WTC11 (cell line): ENCODE measurements around the gene CARMIL1. TPM values are rescaled to one million over a fixed set of nuclear protein-coding genes. Genes with fewer than 3 reads are reported as not detected.

ENCODE experiments used
- ATAC-seq: fragments of 200-7000 bp; cut with Tn5 transposase; 2 replicates; pipeline ENCODE4 v1.10.0; 2021; ENCODE audit warnings: mild to moderate bottlenecking, moderate library complexity
- CTCF ChIA-PET: fragments of 300-600 bp; sonication (Branson Sonifier 250); formaldehyde crosslinking; loops from one replicate; lab custom pipeline; 2021; ENCODE audit warnings: antibody characterized with exemption; lab: Charles Lee
- POLR2A ChIA-PET: fragments of 350-600 bp; sonication (Branson Sonifier 250); formaldehyde crosslinking; loops from one replicate; lab custom pipeline; 2021; ENCODE audit warnings: antibody characterized with exemption; lab: Charles Lee
- DNase-seq: peaks from one replicate; pipeline ENCODE4 v3.0.0; 2021; ENCODE audit warnings: low spot score
- H3K27ac Mint-ChIP-seq: 2 replicates; pipeline ENCODE4 v1.8.0; 2021; ENCODE audit warnings: mixed read lengths
- H3K27me3 Mint-ChIP-seq: 2 replicates; pipeline ENCODE4 v1.8.0; 2021; ENCODE audit warnings: low read depth, mild to moderate bottlenecking, moderate library complexity, mixed read lengths
- H3K36me3 Mint-ChIP-seq: 2 replicates; pipeline ENCODE4 v1.8.0; 2021; ENCODE audit warnings: mixed read lengths
- H3K4me1 Mint-ChIP-seq: 2 replicates; pipeline ENCODE4 v1.8.0; 2022; ENCODE audit warnings: mixed read lengths
- H3K4me3 Mint-ChIP-seq: 2 replicates; pipeline ENCODE4 v1.8.0; 2021; ENCODE audit warnings: mild to moderate bottlenecking, moderate library complexity, mixed read lengths
- H3K9me3 Mint-ChIP-seq: 2 replicates; pipeline ENCODE4 v1.8.0; 2021; ENCODE audit warnings: mixed read lengths
- ATF1 ChIP-seq: sonication (generic); formaldehyde crosslinking; IDR thresholded peaks from 2 replicates; pipeline ENCODE4 v1.8.1; 2023; ENCODE audit warnings: mild to moderate bottlenecking, moderate library complexity, missing genetic modification reagents
- CREB1 ChIP-seq: sonication (generic); formaldehyde crosslinking; IDR thresholded peaks from 2 replicates; pipeline ENCODE4 v1.8.0; 2023; ENCODE audit warnings: mild to moderate bottlenecking, missing genetic modification reagents
- FOXK1 ChIP-seq: sonication (generic); formaldehyde crosslinking; IDR thresholded peaks from 2 replicates; pipeline ENCODE4 v1.8.0; 2022; ENCODE audit warnings: mild to moderate bottlenecking, moderate library complexity, missing genetic modification reagents
- JUN ChIP-seq: sonication (generic); formaldehyde crosslinking; IDR thresholded peaks from 2 replicates; pipeline ENCODE4 v1.8.0; 2023; ENCODE audit warnings: mild to moderate bottlenecking, missing genetic modification reagents
- KAT7 ChIP-seq: sonication (generic); formaldehyde crosslinking; IDR thresholded peaks from 2 replicates; pipeline ENCODE4 v1.8.1; 2023; ENCODE audit warnings: missing genetic modification reagents, mild to moderate bottlenecking, borderline replicate concordance
- NFE2L1 ChIP-seq: sonication (generic); formaldehyde crosslinking; IDR thresholded peaks from 2 replicates; pipeline ENCODE4 v1.8.1; 2023; ENCODE audit warnings: missing genetic modification reagents
- NFYB ChIP-seq: sonication (generic); formaldehyde crosslinking; conservative IDR thresholded peaks from 2 replicates; pipeline ENCODE4 v1.8.0; 2022; ENCODE audit warnings: low read depth, missing genetic modification reagents
- NR3C1 ChIP-seq: sonication (generic); formaldehyde crosslinking; conservative IDR thresholded peaks from 2 replicates; pipeline ENCODE4 v1.8.1; 2023; ENCODE audit warnings: low read depth, mild to moderate bottlenecking, missing genetic modification reagents
- RORB ChIP-seq: fragments of 250-450 bp; sonication (Bioruptor Pico); IDR thresholded peaks from 2 replicates; pipeline ENCODE4 v1.9.0; 2021; ENCODE audit warnings: mild to moderate bottlenecking
- SOX15 ChIP-seq: fragments of 250-450 bp; sonication (Bioruptor Pico); IDR thresholded peaks from 2 replicates; pipeline ENCODE4 v1.9.0; 2021; ENCODE audit warnings: mild to moderate bottlenecking
- TEAD1 ChIP-seq: sonication (generic); formaldehyde crosslinking; IDR thresholded peaks from 2 replicates; pipeline ENCODE4 v1.8.0; 2022; ENCODE audit warnings: mild to moderate bottlenecking, missing genetic modification reagents
- TEAD4 ChIP-seq: sonication (generic); formaldehyde crosslinking; IDR thresholded peaks from 2 replicates; pipeline ENCODE4 v1.8.0; 2022; ENCODE audit warnings: mild to moderate bottlenecking, missing genetic modification reagents
- ZNF219 ChIP-seq: sonication (generic); formaldehyde crosslinking; IDR thresholded peaks from 2 replicates; pipeline ENCODE4 v1.8.0; 2023; ENCODE audit warnings: missing genetic modification reagents, mild to moderate bottlenecking, borderline replicate concordance
- ZNF317 ChIP-seq: sonication (generic); formaldehyde crosslinking; IDR thresholded peaks from 2 replicates; pipeline ENCODE4 v1.8.1; 2023; ENCODE audit warnings: low read depth, mild to moderate bottlenecking, moderate library complexity, missing genetic modification reagents, borderline replicate concordance
- ZNF396 ChIP-seq: fragments of 250-450 bp; sonication (Bioruptor Pico); IDR thresholded peaks from 2 replicates; pipeline ENCODE4 v1.8.0; 2021; ENCODE audit warnings: mild to moderate bottlenecking, moderate library complexity, borderline replicate concordance
- ZNF671 ChIP-seq: fragments of 250-450 bp; sonication (Bioruptor Pico); IDR thresholded peaks from 2 replicates; pipeline ENCODE4 v1.8.0; 2021; ENCODE audit warnings: mild to moderate bottlenecking
- total RNA-seq: library from RNA; stranded (reverse); gene quantifications from 3 replicates; pipeline ENCODE4 v1.2.3, GENCODE V29; 2021
- TF ChIP-seq, protein P1 (sequence below): sonication (generic); formaldehyde crosslinking; IDR thresholded peaks from 2 replicates; pipeline ENCODE4 v1.8.0; 2023; ENCODE audit warnings: missing genetic modification reagents, mild to moderate bottlenecking, borderline replicate concordance
- TF ChIP-seq, protein P2 (sequence below): sonication (generic); formaldehyde crosslinking; IDR thresholded peaks from 2 replicates; pipeline ENCODE4 v1.8.0; 2022; ENCODE audit warnings: mild to moderate bottlenecking, missing genetic modification reagents
- TF ChIP-seq, protein P3 (sequence below): sonication (generic); formaldehyde crosslinking; IDR thresholded peaks from 2 replicates; pipeline ENCODE4 v1.8.1; 2023; ENCODE audit warnings: mild to moderate bottlenecking, missing genetic modification reagents, moderate library complexity
- TF ChIP-seq, protein P4 (sequence below): sonication (generic); formaldehyde crosslinking; IDR thresholded peaks from 2 replicates; pipeline ENCODE4 v1.8.1; 2023; ENCODE audit warnings: mild to moderate bottlenecking, moderate library complexity, missing genetic modification reagents

CARMIL1 gene
- total RNA-seq, 1 experiment from 2014 or later: 36.2 TPM

DNA sequence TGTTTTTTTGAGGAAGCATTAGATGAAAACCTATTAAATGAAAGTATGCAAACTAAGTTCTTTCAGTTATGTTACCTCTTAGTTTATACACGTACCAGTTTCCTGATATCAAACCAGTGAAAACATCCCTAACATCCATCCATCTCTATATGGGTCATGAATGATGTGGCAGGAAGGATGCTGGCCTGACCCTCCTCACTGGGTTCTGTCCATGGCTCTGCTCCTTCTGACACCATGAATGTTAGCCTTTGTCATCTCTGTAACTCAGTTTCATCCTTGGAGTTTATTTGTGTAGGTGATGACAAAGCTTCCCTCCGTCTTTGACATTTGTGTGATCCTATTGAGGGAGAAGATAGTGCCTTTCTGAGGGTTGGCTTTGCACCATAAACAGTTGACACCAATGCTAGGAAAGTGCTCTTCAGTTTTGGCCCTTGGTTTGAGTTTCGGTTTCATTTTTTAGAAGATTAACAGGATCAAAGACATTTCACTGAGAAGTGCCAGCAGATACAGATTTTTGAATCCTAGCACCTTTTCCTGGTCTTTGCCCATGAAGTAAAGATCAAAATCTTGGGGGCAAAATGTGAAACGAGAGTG is 300.8 kb downstream of the CARMIL1 start (continued):
- TF ChIP-seq, protein P1, sequence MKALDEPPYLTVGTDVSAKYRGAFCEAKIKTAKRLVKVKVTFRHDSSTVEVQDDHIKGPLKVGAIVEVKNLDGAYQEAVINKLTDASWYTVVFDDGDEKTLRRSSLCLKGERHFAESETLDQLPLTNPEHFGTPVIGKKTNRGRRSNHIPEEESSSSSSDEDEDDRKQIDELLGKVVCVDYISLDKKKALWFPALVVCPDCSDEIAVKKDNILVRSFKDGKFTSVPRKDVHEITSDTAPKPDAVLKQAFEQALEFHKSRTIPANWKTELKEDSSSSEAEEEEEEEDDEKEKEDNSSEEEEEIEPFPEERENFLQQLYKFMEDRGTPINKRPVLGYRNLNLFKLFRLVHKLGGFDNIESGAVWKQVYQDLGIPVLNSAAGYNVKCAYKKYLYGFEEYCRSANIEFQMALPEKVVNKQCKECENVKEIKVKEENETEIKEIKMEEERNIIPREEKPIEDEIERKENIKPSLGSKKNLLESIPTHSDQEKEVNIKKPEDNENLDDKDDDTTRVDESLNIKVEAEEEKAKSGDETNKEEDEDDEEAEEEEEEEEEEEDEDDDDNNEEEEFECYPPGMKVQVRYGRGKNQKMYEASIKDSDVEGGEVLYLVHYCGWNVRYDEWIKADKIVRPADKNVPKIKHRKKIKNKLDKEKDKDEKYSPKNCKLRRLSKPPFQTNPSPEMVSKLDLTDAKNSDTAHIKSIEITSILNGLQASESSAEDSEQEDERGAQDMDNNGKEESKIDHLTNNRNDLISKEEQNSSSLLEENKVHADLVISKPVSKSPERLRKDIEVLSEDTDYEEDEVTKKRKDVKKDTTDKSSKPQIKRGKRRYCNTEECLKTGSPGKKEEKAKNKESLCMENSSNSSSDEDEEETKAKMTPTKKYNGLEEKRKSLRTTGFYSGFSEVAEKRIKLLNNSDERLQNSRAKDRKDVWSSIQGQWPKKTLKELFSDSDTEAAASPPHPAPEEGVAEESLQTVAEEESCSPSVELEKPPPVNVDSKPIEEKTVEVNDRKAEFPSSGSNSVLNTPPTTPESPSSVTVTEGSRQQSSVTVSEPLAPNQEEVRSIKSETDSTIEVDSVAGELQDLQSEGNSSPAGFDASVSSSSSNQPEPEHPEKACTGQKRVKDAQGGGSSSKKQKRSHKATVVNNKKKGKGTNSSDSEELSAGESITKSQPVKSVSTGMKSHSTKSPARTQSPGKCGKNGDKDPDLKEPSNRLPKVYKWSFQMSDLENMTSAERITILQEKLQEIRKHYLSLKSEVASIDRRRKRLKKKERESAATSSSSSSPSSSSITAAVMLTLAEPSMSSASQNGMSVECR: no peak
- TF ChIP-seq, all 79 proteins: peak for 0

DNA sequence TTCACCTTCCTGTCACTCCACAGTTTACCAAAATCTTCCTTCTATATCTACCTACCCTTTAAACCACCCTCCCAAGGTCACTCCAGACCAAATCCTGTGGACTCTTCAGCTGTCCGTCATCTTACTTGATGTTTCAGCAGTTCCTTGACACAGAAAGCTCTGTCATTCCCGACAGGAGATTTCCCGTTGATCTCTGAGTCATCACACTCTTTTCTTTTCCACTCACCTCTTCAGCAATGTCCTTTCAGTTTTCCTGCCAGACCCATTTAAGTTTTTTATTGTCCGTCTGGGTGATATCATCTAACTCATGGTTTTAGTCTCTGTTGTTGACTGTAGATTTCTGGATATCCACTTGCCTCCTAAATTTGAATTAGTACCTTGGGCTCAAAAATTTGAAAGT is 302.9 kb downstream of the CARMIL1 start:
- Mint-ChIP-seq H3K27me3 (no peaks in the 10 kb centered on the region), H3K27ac (no peak overlapping the region), H3K9me3 (no peaks in the 10 kb centered on the region), H3K4me1 (no peaks in the 10 kb centered on the region), H3K36me3 (peaks cover 22% of the 10 kb centered on the region), H3K4me3 (no peak overlapping the region)
- ChIA-PET CTCF (interaction anchor here (1.6 kb wide), 1 partner anchor 26 kb away, joined by 4 read pairs; no protein-coding TSS in a partner anchor), POLR2A (no interaction called here)
- ATAC-seq: no peak
- DNase-seq: no peak
- TF ChIP-seq KAT7 (CRISPR knock-in tag) (no peak), NR3C1 (CRISPR knock-in tag) (no peak), TEAD4 (CRISPR knock-in tag) (no peak), NFYB (no peak), FOXK1 (CRISPR knock-in tag) (no peak), ATF1 (CRISPR knock-in tag) (no peak), CREB1 (CRISPR knock-in tag) (no peak), ZNF317 (CRISPR knock-in tag) (no peak), SOX15 (CRISPR knock-in tag) (no peak), TEAD1 (no peak), ZNF219 (CRISPR knock-in tag) (no peak), JUN (no peak), ZNF396 (CRISPR knock-in tag) (no peak), RORB (no peak), NFE2L1 (no peak), ZNF671 (CRISPR knock-in tag) (no peak)
- TF ChIP-seq, protein P2, sequence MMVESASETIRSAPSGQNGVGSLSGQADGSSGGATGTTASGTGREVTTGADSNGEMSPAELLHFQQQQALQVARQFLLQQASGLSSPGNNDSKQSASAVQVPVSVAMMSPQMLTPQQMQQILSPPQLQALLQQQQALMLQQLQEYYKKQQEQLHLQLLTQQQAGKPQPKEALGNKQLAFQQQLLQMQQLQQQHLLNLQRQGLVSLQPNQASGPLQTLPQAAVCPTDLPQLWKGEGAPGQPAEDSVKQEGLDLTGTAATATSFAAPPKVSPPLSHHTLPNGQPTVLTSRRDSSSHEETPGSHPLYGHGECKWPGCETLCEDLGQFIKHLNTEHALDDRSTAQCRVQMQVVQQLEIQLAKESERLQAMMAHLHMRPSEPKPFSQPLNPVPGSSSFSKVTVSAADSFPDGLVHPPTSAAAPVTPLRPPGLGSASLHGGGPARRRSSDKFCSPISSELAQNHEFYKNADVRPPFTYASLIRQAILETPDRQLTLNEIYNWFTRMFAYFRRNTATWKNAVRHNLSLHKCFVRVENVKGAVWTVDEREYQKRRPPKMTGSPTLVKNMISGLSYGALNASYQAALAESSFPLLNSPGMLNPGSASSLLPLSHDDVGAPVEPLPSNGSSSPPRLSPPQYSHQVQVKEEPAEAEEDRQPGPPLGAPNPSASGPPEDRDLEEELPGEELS (CRISPR knock-in tag): no peak
- TF ChIP-seq, protein P3, sequence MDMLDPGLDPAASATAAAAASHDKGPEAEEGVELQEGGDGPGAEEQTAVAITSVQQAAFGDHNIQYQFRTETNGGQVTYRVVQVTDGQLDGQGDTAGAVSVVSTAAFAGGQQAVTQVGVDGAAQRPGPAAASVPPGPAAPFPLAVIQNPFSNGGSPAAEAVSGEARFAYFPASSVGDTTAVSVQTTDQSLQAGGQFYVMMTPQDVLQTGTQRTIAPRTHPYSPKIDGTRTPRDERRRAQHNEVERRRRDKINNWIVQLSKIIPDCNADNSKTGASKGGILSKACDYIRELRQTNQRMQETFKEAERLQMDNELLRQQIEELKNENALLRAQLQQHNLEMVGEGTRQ (CRISPR knock-in tag): no peak
- TF ChIP-seq, protein P1: no peak
- TF ChIP-seq, protein P4, sequence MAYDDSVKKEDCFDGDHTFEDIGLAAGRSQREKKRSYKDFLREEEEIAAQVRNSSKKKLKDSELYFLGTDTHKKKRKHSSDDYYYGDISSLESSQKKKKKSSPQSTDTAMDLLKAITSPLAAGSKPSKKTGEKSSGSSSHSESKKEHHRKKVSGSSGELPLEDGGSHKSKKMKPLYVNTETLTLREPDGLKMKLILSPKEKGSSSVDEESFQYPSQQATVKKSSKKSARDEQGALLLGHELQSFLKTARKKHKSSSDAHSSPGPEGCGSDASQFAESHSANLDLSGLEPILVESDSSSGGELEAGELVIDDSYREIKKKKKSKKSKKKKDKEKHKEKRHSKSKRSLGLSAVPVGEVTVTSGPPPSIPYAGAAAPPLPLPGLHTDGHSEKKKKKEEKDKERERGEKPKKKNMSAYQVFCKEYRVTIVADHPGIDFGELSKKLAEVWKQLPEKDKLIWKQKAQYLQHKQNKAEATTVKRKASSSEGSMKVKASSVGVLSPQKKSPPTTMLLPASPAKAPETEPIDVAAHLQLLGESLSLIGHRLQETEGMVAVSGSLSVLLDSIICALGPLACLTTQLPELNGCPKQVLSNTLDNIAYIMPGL (CRISPR knock-in tag): no peak
